NCI-H69 (cell line): ENCODE data around the gene ERCC1.
A peak's percentile ranks its signal among the peaks of the same experiment; 100 is the strongest.
"Not testable (repeated sequence)": the region's sequence is repeated elsewhere in the genome, so short reads cannot be mapped to it uniquely, and the experiment has no call there.

Experiments
- DNase-seq: peaks from one replicate; lab custom pipeline; 2025; lab: John Stamatoyannopoulos, UW

ERCC1 gene

GRCh38 chr19:45429896-45430295 lies 6.2 kb upstream of the ERCC1 start:
- DNase-seq, result not testable (repeated sequence)

- peak; percentile 44 for DNase-seq
These were observed 4.9 kb upstream of the ERCC1 start for GRCh38 chr19:45428384-45429231.

- peak; percentile 82 for DNase-seq
These were observed 708 bp upstream of the ERCC1 start for GRCh38 chr19:45424191-45425058.

- no peak for DNase-seq
These were observed 606 bp downstream of the ERCC1 start for GRCh38 chr19:45423033-45423588.

DNA sequence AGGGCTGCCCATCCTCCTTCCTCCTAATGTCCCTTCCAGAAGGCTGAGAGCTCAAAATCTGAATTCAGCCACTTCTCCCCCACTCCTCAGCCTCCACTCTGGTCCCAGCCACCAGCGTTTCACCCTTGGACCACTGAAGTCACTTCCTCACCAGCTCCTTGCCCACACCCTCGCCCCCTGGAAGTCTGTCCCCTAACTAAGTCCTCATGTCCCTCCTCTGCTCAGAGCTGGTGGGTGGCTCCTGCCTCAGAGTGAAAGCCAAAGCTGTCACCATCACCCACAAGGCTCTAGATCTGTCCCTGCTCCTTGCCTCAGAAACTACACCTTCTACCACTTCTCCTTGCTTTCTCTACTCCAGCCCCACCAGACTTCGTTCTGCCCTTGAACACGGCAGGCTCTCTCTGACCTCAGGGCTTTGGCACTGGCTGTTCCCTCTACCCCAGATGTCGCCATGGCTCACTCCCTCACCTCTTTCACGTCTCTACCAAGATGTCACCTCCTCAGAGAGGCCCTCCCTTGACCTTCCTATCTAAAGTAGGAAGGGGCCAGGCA lies 1.7 kb downstream of the ERCC1 start:
- DNase-seq, result no peak

DNA sequence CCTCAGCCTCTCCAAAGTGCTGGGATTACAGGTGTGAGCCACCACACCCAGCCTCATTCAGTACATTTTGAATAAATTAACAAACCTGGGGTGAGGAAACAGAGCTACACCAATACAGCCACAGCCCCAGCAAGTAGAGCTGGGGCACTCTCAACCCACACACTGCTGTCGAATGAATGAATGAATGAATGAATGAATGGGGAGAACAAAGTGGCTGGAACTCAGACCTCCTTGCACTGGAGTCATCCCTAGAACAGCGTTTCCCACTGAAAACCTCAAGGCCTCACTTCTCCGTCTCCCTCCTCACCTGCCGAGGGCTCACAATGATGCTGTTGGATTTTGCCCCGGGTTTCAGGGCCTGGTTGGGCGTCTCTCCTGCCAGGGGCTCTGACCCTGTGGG lies 2.8 kb downstream of the ERCC1 start:
- DNase-seq, result no peak

DNA sequence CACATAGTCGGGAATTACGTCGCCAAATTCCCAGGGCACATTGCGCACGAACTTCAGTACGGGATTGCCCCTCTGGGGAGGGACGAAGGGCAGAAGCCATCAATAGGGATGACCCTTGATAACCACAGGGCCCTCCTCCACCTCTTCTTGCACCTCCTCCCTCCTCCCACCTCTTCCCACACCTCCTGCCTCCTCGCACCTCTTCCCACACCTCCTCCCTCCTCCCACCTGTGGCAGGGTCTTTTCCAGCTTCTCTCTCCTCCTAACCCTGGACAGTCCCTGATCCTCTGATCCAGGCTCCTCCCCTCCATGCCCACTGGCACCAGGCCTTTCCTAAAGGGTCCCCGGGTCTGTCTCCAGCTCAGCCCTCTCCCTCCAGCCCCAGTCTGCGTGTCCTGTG lies 3.4 kb downstream of the ERCC1 start:
- no peak for DNase-seq

DNA sequence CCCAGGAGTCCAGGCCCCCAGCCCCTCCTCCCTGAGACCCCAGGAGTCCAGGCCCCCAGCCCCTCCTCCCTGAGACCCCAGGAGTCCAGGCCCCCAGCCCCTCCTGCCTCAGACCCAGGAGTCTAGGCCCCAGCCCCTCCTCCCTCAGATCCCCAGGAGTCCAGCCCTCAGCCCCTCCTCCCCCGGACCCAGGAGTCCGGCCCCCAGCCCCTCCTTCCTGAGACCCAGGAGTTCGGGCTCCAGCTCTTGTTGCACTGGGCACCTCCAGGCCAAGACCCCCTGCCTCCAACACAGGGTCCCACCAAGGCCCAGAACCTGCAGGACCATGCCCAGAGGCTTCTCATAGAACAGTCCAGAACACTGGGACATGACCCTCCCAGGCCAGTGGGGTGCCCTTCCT lies 3.8 kb downstream of the ERCC1 start:
- no peak for DNase-seq

GRCh38 chr19:45419396-45419795 lies 4.3 kb downstream of the ERCC1 start:
- no peak for DNase-seq

DNA sequence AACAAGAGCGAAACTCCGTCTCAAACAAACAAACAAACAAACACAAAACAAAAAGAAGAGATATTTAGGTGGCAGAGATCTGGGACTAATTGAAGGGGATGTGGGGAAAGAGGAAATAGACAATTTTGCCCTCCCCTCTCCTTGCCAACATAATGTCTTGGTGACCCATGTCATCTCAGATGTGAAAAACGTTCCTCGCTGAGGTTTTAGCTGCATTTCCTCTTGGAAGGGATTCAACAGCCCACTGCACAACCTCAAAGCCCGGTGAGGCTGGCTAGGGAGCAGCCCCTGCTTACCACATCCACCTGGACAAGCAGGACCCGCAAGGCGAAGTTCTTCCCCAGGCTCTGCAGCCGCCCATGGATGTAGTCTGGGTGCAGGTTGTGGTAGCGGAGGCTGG lies 4.9 kb downstream of the ERCC1 start:
- DNase-seq, result no peak

DNA sequence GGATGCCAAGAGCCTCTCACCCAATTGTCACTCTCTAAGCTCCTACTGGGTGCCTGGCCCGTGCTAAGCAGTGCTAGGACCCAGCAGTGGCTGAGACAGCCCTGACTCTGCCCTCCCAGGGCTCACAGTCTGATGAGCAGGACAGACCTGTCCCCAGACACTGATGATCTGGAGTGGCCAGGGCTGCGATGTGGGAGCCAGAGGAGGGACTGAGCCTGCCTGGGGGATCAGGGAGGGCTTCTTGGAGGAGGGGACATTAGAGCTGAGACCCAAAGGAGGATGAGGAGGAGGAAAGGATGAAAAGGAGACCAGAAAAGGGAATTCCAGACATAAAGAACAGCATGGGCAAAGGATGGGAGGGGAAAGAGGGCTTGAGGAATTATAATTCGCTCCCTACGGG lies 6.6 kb downstream of the ERCC1 start:
- DNase-seq, result no peak

- no peak for DNase-seq
These were observed 9.2 kb downstream of the ERCC1 start for GRCh38 chr19:45414468-45414867.

- no peak for DNase-seq
These were observed 10.2 kb downstream of the ERCC1 start for GRCh38 chr19:45413497-45413896.

- not testable (repeated sequence) for DNase-seq
These were observed 13.4 kb downstream of the ERCC1 start for GRCh38 chr19:45410330-45410729.

DNA sequence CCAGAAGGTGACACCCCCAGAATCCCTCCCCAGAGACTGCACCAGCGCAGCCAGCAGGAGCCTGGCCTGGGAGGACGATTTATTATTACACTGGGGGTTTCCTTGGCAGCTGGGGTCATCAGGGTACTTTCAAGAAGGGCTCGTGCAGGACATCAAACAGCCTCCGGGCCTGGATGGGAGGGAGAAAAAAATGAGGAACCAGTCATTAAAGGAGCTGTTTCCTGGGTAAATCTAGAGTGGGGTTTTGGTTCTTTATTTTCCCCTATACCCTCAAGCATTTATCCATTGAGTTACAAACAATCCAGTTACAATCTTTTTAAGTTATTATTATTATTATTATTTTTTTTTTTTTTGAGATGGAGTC lies 14.2 kb downstream of the ERCC1 start:
- no peak for DNase-seq

- DNase-seq, result no peak
These were observed 14.7 kb downstream of the ERCC1 start for GRCh38 chr19:45408830-45409556.

DNA sequence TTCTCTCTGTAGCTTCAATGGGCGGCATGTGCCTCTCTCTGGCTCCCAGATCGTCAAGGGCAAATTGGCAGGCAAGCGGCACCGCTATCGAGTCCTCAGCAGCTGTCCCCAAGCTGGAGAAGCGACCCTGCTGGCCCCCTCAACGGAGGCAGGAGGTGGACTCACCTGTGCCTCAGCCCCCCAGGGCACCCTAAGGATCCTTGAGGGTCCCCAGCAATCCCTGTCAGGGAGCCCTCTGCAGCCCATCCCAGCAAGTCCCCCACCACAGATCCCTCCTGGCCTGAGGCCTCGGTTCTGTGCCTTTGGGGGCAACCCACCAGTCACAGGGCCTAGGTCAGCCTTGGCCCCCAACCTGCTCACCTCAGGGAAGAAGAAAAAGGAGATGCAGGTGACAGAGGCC lies 15.6 kb downstream of the ERCC1 start:
- no peak for DNase-seq

DNA sequence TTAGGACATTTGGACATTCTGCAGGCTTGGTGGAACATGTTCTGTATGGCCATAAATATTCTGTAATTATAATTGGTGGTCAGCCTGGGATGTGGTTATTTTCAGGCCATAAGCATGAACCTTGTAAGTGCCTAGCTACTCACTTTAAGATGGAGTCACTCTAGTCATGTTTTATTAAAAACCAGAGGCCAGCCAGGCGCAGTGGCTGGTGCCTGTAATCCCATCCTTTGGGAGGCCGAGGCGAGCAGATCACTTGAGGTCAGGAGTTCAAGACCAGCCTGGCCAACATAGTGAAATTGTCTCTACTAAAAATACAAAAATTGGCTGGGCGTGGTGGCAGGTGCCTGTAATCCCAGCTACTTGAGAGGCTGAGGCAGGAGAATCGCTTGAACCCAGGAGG lies 16.1 kb downstream of the ERCC1 start:
- DNase-seq, result not testable (repeated sequence)

DNA sequence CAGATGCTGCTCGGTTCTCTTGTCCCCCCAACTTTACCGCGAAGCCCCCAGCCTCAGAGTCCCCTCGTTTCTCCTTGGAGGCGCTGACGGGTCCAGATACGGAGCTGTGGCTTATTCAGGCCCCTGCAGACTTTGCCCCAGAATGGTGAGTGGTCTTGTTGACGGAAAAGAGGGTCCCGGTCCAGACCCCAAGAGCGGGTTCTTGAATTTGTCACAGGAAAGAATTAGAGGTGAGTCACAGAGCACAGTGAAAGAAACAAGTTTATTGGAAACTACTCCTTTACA lies 16.7 kb downstream of the ERCC1 start:
- DNase-seq, result no peak

DNA sequence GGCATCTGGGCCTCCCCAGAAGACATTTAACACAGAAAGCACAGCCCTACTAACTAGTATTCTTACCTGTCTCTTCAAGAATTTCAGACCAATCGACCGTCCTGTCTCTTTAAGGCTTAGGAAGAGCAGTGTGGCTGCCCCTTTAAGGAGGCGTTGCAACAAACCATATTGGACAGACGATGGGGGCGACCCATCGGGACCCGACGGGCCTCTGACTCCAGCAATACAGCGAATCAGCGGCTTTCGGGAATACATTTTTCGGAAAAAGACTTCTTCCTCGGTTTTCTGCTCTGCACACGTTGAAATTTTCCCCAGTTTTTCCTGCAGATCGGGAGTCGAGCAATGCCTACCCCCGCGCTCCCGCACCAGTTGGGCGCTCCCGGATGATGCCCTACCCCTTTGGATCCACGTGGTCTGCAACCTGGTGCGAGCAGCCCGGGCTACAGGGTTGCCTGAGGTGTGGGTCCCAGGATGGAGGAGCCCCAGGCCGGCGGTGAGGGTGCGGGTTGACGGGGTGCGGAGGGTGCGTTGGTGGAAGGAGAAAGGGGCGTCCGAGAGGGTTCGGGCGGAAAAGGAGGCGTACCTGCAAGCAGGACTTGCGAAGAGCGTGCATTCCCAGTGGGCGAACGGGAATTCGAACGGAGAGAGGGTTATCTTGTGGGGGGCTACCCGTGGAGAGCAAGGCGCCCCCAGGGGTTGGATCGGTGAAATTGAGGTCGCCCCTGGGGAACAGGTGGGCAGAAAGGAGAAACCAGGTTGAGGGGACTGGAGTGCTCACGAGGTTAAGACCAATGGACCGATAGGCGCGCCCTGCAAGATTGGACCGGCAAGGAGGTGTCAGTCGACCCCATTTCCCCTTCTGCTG lies 17.3 kb downstream of the ERCC1 start, which contains the start of gene POLR1G:
POLR1G (plus strand) TSS at position 419 of the 865 bp plus-strand sequence; CDS start at position 472, 53 bp downstream.
- DNase-seq, result peak; percentile 94
